ENCODE measurements around the gene INTS3.
A peak's percentile ranks its signal among the peaks of the same experiment; 100 is the strongest.

The INTS3 gene

GRCh38 chr1:153798468-153798780, 70.6 kb downstream of the INTS3 start:
- DNase-seq (ENCODE audit: low read depth): no peak

GRCh38 chr1:153799016-153799415, 71.2 kb downstream of the INTS3 start:
- DNase-seq (ENCODE audit: low read depth): no peak

GRCh38 chr1:153799566-153800465, 72.0 kb downstream of the INTS3 start:
- no peak for DNase-seq (ENCODE audit: low read depth)

GRCh38 chr1:153800516-153800915, 72.7 kb downstream of the INTS3 start:
- DNase-seq (ENCODE audit: low read depth): no peak

GRCh38 chr1:153801028-153801625, 73.3 kb downstream of the INTS3 start:
- DNase-seq (ENCODE audit: low read depth): no peak

- DNase-seq (ENCODE audit: low read depth): no peak
Measured at GRCh38 chr1:153801786-153802697, 74.2 kb downstream of the INTS3 start.

- no peak for DNase-seq (ENCODE audit: low read depth)
Measured at GRCh38 chr1:153803470-153804056, 75.7 kb downstream of the INTS3 start.

GRCh38 chr1:153804112-153804511, 76.3 kb downstream of the INTS3 start:
- DNase-seq (ENCODE audit: low read depth): no peak

- peak; percentile 91 for DNase-seq (ENCODE audit: low read depth)
Measured at GRCh38 chr1:153805042-153805745, 77.3 kb downstream of the INTS3 start.

- DNase-seq (ENCODE audit: low read depth): no peak
Measured at GRCh38 chr1:153805886-153806719, 78.3 kb downstream of the INTS3 start.

- no peak for DNase-seq (ENCODE audit: low read depth)
Measured at GRCh38 chr1:153816283-153816889, 88.5 kb downstream of the INTS3 start.

GRCh38 chr1:153818876-153819275, 91.0 kb downstream of the INTS3 start:
- no peak for DNase-seq (ENCODE audit: low read depth)

All from EH (cell line).